Ovary (tissue), 3 donors: Measurements from ENCODE around the gene DLX6.

Source experiments
- EP300 ChIP-seq: sonication (generic); formaldehyde crosslinking; IDR thresholded peaks from one replicate; pipeline ENCODE4 v1.6.1; 2017; ENCODE audit warnings: antibody characterized with exemption
- POLR2A ChIP-seq: fragments of 450-650 bp; IDR thresholded peaks from one replicate; pipeline ENCODE4 v1.6.1; 2017; ENCODE audit warnings: antibody characterized with exemption, mild to moderate bottlenecking, moderate library complexity
- TF ChIP-seq, protein P1 (sequence below), 3 donors: fragments of 450-650 bp in 2 of 3; fragments of 200-600 bp in 1 of 3; IDR thresholded peaks; one replicate each; pipeline versions ENCODE4 v1.5.1 to v1.8.0; 2016 to 2022; ENCODE audit warnings: antibody characterized with exemption in 3 of 3, mild to moderate bottlenecking in 1 of 3
- donor health status: DM: no; HTN: no; CAD: no.

DNA sequence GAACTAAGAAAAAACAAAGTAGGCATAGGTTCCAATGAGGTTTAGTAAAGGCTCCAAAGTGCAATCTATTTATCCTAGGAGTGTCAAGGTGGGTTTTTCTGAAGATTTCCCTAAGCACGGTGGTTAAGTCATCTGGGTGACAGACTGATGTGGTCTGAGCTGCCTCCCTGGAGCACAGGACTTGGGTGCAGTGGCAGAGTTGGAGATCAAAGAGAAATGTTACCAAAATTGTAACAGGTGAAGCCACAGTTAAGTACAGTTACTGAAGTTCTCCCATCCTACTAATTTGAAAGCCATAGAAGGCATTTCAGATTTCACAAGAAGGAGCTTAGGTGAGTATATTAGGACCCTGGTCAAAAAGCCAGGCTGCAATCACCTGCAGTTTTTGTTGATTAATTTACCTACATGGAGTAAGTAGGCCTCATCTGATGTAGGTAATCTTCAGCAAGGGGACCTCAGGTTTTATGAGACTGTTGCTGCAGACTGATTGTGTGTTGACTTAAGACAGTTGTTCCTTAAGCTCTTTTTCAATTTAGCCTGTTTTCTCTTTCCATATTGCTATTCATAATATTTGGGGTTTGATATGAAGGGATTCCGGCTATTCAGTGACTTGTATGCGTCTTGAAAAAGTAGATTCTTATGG, 3.0 kb downstream of the DLX6 start:
- TF ChIP-seq, protein P1, sequence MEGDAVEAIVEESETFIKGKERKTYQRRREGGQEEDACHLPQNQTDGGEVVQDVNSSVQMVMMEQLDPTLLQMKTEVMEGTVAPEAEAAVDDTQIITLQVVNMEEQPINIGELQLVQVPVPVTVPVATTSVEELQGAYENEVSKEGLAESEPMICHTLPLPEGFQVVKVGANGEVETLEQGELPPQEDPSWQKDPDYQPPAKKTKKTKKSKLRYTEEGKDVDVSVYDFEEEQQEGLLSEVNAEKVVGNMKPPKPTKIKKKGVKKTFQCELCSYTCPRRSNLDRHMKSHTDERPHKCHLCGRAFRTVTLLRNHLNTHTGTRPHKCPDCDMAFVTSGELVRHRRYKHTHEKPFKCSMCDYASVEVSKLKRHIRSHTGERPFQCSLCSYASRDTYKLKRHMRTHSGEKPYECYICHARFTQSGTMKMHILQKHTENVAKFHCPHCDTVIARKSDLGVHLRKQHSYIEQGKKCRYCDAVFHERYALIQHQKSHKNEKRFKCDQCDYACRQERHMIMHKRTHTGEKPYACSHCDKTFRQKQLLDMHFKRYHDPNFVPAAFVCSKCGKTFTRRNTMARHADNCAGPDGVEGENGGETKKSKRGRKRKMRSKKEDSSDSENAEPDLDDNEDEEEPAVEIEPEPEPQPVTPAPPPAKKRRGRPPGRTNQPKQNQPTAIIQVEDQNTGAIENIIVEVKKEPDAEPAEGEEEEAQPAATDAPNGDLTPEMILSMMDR (IDR thresholded peaks at IDR 0.05), result no peak
- TF ChIP-seq POLR2A (no peak), EP300 (no peak)
